ENCODE measurements around the gene CACNA1G. TPM values are rescaled to one million over a fixed set of nuclear protein-coding genes. Genes with fewer than 3 reads are reported as not detected.
A peak's percentile ranks its signal among the peaks of the same experiment; 100 is the strongest.

The CACNA1G gene
- total RNA-seq, 1 donor from 2014 or later: 0.21 TPM

GRCh38 chr17:50541402-50541715 lies 19.2 kb upstream of the CACNA1G start:
- no peak for DNase-seq
- Histone ChIP-seq H3K27ac (peak overlapping the region; percentile 75), H3K36me3 (no peaks in the 10 kb centered on the region), H3K9me3 (no peaks in the 10 kb centered on the region), H3K4me1 (peaks cover 25% of the 10 kb centered on the region), H3K4me3 (peak overlapping the region; percentile 70), H3K27me3 (ENCODE audit: low read depth) (no peaks in the 10 kb centered on the region)
- ATAC-seq: peak in 1 of 2 donors; percentile 0
- TF ChIP-seq, protein P1, sequence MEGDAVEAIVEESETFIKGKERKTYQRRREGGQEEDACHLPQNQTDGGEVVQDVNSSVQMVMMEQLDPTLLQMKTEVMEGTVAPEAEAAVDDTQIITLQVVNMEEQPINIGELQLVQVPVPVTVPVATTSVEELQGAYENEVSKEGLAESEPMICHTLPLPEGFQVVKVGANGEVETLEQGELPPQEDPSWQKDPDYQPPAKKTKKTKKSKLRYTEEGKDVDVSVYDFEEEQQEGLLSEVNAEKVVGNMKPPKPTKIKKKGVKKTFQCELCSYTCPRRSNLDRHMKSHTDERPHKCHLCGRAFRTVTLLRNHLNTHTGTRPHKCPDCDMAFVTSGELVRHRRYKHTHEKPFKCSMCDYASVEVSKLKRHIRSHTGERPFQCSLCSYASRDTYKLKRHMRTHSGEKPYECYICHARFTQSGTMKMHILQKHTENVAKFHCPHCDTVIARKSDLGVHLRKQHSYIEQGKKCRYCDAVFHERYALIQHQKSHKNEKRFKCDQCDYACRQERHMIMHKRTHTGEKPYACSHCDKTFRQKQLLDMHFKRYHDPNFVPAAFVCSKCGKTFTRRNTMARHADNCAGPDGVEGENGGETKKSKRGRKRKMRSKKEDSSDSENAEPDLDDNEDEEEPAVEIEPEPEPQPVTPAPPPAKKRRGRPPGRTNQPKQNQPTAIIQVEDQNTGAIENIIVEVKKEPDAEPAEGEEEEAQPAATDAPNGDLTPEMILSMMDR (IDR thresholded peaks at IDR 0.05): no peak
- intact Hi-C loops (cut with DNase I): no loop called here

- H3K9me3 ChIP-seq: no peaks in the 10 kb centered on the region
- peak; percentile 94 to 95 for ATAC-seq
- peak; percentile 90 for DNase-seq
- H3K36me3 ChIP-seq: no peaks in the 10 kb centered on the region
- H3K4me1 ChIP-seq: peaks cover 30% of the 10 kb centered on the region
- TF ChIP-seq, protein P1 (IDR thresholded peaks at IDR 0.05): peak; percentile 31
- H3K27me3 ChIP-seq (ENCODE audit: low read depth): no peaks in the 10 kb centered on the region
- H3K4me3 ChIP-seq: peak overlapping the region; percentile 70
- H3K27ac ChIP-seq: peak overlapping the region; percentile 75
- intact Hi-C loops (cut with DNase I): no loop called here
These were observed 18.5 kb upstream of the CACNA1G start for GRCh38 chr17:50541716-50542688.

DNA sequence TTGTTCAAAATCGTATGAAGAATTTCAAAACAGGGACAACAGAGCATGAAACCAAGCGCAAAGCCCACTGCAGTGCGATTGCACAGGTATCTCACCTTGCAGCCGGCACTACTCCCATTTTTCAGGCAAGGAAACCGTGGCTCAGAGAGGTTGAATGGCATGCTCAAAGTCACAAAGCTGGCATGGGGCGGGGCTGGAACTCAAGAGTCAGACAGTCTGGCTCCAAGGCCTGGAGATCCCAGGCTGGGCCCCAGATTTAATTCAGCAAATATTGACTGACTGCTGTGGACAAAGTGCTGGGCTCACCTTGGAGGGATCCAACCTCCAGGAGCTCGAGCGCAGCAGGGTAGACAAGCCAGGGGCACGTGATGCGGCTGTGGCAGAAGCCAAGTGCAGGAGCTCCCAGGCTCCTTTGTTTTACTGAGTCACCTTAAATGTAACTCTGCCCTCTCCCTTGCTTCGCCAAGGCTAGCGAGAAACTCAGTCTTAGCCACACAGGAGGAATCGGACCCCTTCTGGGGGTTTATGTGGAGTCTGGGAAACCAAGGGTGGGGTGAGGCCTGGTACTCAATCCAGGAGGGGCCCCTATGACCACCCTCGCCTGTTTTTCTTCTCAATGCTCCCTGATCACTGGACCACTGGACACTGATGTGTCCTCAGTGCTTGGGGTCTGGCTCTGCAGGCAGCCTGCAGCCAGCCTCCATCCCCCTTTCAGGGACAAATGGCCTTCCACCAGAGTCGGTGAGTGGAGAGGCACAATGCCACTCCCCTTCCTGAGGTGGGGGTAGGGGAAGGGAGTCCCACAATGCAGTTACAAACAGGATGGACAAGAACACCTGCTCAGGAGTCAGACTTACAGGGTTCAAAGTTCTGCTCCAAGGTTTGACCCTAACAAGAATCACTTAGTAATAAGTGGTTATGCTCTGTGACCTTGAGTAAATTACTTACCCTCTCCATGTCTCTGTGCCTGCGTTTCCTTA lies 17.4 kb upstream of the CACNA1G start:
- H3K9me3 ChIP-seq: no peaks in the 10 kb centered on the region
- no peaks in the 10 kb centered on the region for H3K27me3 ChIP-seq (ENCODE audit: low read depth)
- H3K4me3 ChIP-seq: peak overlapping the region; percentile 70
- TF ChIP-seq, protein P1 (IDR thresholded peaks at IDR 0.05): no peak
- peak overlapping the region; percentile 36 for H3K27ac ChIP-seq
- peaks cover 41% of the 10 kb centered on the region for H3K4me1 ChIP-seq
- DNase-seq (peak; percentile 82), ATAC-seq (peak; percentile 23 to 67)
- intact Hi-C loops (cut with DNase I): no loop called here
- no peaks in the 10 kb centered on the region for H3K36me3 ChIP-seq

DNA sequence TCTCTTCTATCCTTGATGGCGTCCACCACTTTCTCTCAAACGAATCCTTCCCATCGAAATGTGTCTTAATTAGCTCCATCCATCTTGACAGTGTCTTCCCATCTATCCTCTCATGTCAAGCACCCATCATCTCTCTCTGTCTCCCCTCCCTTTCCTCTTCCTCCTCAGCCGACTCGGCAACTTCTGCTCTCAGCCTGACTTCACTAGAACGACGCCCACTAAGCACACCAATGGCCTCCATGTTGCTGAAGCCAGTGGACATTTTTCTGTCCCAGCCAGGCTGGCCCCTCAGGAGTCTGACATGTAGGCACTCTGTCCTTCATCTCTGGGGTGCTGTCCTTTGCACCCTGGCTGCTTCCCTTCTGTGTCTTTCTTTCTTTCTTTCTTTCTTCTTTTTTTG lies 16.0 kb upstream of the CACNA1G start:
- H3K9me3 ChIP-seq: no peaks in the 10 kb centered on the region
- no peaks in the 10 kb centered on the region for H3K27me3 ChIP-seq (ENCODE audit: low read depth)
- no peak for ATAC-seq
- H3K27ac ChIP-seq: no peak overlapping the region
- H3K4me3 ChIP-seq: no peak overlapping the region
- intact Hi-C loops (cut with DNase I): no loop called here
- peaks cover 41% of the 10 kb centered on the region for H3K4me1 ChIP-seq
- H3K36me3 ChIP-seq: no peaks in the 10 kb centered on the region
- DNase-seq: no peak
- TF ChIP-seq, protein P1 (IDR thresholded peaks at IDR 0.05): no peak

DNA sequence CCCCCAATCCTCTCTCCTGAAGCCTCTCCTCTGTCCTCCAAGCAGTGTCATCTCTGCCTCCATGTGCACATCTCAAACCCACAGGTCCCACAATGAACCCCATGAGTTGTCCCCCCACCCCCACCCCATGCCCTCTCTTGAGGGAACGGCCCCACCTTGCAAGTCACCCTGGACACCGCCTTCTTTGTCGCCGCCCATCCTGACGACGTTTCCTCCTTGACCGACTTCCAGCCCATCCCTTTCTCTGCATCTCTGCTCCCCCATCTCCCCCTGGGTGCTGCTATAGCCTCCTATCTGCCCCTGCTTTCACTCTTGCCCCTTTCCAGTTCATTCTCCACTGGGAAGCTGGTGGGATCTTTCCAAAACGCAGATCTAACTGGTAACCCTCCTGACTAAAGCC lies 15.2 kb upstream of the CACNA1G start:
- TF ChIP-seq, protein P1 (IDR thresholded peaks at IDR 0.05): no peak
- Histone ChIP-seq H3K27me3 (ENCODE audit: low read depth) (no peaks in the 10 kb centered on the region), H3K27ac (no peak overlapping the region), H3K9me3 (no peaks in the 10 kb centered on the region), H3K4me1 (peaks cover 41% of the 10 kb centered on the region), H3K36me3 (peaks cover 2% of the 10 kb centered on the region), H3K4me3 (no peak overlapping the region)
- intact Hi-C loops (cut with DNase I): no loop called here
- no peak for ATAC-seq
- DNase-seq: no peak
